ENCODE measurements around the gene SNX7.

The SNX7 gene

DNA sequence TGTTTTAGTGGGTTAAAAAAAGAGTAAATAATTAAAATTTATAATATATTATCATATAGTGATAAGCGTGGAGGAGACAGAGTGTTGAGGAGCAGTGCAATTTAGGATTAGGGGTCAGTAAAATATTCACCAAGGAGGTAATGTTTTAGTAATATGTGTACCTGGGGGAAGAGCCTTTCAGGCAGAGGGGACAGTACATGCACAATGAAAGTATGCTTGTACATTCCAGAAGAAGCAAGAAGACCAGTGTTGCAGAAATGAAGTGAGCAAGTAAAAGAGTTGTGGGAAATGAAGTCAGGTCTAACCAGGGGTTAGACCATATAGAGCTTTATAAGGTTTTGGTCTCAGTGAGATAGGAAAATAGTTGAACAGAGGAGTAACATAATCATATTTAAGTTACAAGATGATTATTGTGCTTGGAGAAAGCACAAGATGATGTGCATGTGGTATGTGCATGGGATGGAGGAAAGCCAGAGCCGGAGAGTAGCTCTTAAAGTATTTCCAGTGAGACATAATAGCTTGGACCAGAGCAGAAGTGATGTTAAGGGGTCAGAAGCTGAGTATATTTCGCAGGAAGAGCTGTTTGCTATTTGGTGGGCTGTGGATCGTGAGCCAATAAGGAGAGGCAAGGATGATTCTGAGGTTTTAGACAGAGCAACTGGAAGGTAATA, 44.8 kb downstream of the SNX7 start:
- Histone ChIP-seq H3K4me3 (ENCODE audit: low read length) (no peak overlapping the region), H3K4me1 (ENCODE audit: low read length) (no peaks in the 10 kb centered on the region)
- no peak for TF ChIP-seq EZH2phosphoT487 (IDR thresholded peaks at IDR 0.05; ENCODE audit: low read depth)
- TF ChIP-seq, protein P1, sequence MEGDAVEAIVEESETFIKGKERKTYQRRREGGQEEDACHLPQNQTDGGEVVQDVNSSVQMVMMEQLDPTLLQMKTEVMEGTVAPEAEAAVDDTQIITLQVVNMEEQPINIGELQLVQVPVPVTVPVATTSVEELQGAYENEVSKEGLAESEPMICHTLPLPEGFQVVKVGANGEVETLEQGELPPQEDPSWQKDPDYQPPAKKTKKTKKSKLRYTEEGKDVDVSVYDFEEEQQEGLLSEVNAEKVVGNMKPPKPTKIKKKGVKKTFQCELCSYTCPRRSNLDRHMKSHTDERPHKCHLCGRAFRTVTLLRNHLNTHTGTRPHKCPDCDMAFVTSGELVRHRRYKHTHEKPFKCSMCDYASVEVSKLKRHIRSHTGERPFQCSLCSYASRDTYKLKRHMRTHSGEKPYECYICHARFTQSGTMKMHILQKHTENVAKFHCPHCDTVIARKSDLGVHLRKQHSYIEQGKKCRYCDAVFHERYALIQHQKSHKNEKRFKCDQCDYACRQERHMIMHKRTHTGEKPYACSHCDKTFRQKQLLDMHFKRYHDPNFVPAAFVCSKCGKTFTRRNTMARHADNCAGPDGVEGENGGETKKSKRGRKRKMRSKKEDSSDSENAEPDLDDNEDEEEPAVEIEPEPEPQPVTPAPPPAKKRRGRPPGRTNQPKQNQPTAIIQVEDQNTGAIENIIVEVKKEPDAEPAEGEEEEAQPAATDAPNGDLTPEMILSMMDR (IDR thresholded peaks at IDR 0.05; ENCODE audit: low read depth, low read length) = no peak

DNA sequence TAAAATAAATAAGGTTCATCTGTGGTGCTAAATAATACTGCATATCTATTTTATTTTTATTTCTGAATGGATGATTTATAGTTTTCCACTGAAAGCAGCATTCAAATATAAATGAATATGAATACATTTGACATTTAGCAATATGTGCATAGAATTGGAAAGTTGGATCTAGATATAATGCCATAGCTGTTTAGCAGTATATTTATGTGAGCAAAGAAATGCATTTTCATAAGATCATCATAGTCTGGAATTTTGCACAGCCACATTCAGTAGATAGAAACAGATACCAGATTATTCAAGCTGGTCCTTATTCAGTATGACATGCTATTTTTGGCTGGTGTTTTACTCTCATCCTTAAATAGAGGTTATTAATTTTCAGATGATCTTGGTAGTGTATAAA, 46.0 kb downstream of the SNX7 start:
- Histone ChIP-seq H3K27me3 (ENCODE audit: low read depth, low read length) (no peaks in the 10 kb centered on the region), H3K9ac (ENCODE audit: low read length) (no peak overlapping the region), H3K36me3 (replicated peaks; ENCODE audit: low read depth, low read length) (no peaks in the 10 kb centered on the region), H3K4me2 (ENCODE audit: low read length) (no peak overlapping the region), H3K4me3 (ENCODE audit: low read length) (no peak overlapping the region), H2AFZ (ENCODE audit: low read depth, low read length) (no peak overlapping the region), H3K9me3 (ENCODE audit: insufficient read depth, low read length) (no peaks in the 10 kb centered on the region), H4K20me1 (ENCODE audit: insufficient read depth, low read length) (no peaks in the 10 kb centered on the region), H3K4me1 (ENCODE audit: low read length) (no peaks in the 10 kb centered on the region), H3K79me2 (ENCODE audit: low read length) (no peaks in the 10 kb centered on the region), H3K27ac (ENCODE audit: low read length) (no peak overlapping the region)
- no peak for TF ChIP-seq EZH2phosphoT487 (IDR thresholded peaks at IDR 0.05; ENCODE audit: low read depth)
- TF ChIP-seq, protein P1 (IDR thresholded peaks at IDR 0.05; ENCODE audit: low read depth, low read length) = no peak

More for the DNA sequence above, 44.8 kb downstream of the SNX7 start:
- H2AFZ ChIP-seq (ENCODE audit: low read depth, low read length) = no peak overlapping the region
- H4K20me1 ChIP-seq (ENCODE audit: insufficient read depth, low read length) = no peaks in the 10 kb centered on the region
- no peaks in the 10 kb centered on the region for H3K9me3 ChIP-seq (ENCODE audit: insufficient read depth, low read length)
- H3K36me3 ChIP-seq (replicated peaks; ENCODE audit: low read depth, low read length) = no peaks in the 10 kb centered on the region
- H3K9ac ChIP-seq (ENCODE audit: low read length) = no peak overlapping the region
- no peaks in the 10 kb centered on the region for H3K27me3 ChIP-seq (ENCODE audit: low read depth, low read length)
- H3K4me2 ChIP-seq (ENCODE audit: low read length) = no peak overlapping the region
- no peaks in the 10 kb centered on the region for H3K79me2 ChIP-seq (ENCODE audit: low read length)
- no peak overlapping the region for H3K27ac ChIP-seq (ENCODE audit: low read length)

DNA sequence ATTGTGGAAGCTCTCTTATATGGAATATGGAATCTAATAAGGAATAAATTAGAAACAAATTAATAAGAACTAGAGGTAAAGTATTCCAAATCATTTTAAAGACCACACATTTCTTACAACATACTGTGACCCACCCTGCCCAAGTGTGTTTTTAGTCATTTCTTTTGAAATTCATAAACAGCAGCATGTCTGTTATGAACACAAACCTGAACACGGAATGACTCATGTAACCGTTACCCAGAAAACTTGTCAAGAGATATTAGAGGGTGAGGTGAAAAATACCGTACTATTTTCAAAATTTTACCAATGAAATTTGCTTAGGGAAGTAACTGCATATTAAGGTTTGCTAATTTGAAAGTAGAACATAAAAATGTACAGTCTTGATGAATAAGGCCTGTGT, 48.4 kb downstream of the SNX7 start:
- Histone ChIP-seq H3K9me3 (ENCODE audit: insufficient read depth, low read length) (no peaks in the 10 kb centered on the region), H3K36me3 (replicated peaks; ENCODE audit: low read depth, low read length) (no peaks in the 10 kb centered on the region), H4K20me1 (ENCODE audit: insufficient read depth, low read length) (no peaks in the 10 kb centered on the region), H3K79me2 (ENCODE audit: low read length) (no peaks in the 10 kb centered on the region), H3K4me1 (ENCODE audit: low read length) (no peaks in the 10 kb centered on the region), H3K4me2 (ENCODE audit: low read length) (no peak overlapping the region), H3K27ac (ENCODE audit: low read length) (no peak overlapping the region), H3K4me3 (ENCODE audit: low read length) (no peak overlapping the region), H3K9ac (ENCODE audit: low read length) (no peak overlapping the region), H2AFZ (ENCODE audit: low read depth, low read length) (no peak overlapping the region), H3K27me3 (ENCODE audit: low read depth, low read length) (no peaks in the 10 kb centered on the region)
- TF ChIP-seq EZH2phosphoT487 (IDR thresholded peaks at IDR 0.05; ENCODE audit: low read depth) = no peak
- TF ChIP-seq, protein P1 (IDR thresholded peaks at IDR 0.05; ENCODE audit: low read depth, low read length) = no peak

DNA sequence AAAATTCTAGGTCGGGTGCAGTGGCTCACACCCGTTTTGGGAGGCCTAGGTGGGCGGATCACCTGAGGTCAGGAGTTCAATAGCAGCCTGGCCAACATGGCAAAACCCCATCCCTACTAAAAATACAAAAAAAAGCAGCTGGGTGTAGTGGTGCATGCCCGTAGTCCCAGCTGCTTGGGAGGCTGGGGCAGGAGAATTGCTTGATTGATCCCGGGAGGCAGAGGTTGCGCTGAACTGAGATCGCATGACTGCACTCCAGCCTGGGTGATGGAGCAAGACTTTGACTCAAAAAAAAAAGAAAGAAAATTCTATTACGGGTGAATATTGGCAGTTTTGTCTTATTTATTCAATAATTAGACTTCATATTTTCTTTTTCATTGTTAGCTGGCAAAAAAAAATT, 62.1 kb downstream of the SNX7 start:
- no peak overlapping the region for H2AFZ ChIP-seq (ENCODE audit: low read depth, low read length)
- H3K4me3 ChIP-seq (ENCODE audit: low read length) = no peak overlapping the region
- H3K4me1 ChIP-seq (ENCODE audit: low read length) = no peaks in the 10 kb centered on the region
- no peak overlapping the region for H3K4me2 ChIP-seq (ENCODE audit: low read length)
- H4K20me1 ChIP-seq (ENCODE audit: insufficient read depth, low read length) = no peaks in the 10 kb centered on the region
- no peaks in the 10 kb centered on the region for H3K27me3 ChIP-seq (ENCODE audit: low read depth, low read length)
- no peak overlapping the region for H3K9ac ChIP-seq (ENCODE audit: low read length)
- TF ChIP-seq, protein P1 (IDR thresholded peaks at IDR 0.05; ENCODE audit: low read depth, low read length) = no peak
- TF ChIP-seq EZH2phosphoT487 (IDR thresholded peaks at IDR 0.05; ENCODE audit: low read depth) = no peak
- H3K9me3 ChIP-seq (ENCODE audit: insufficient read depth, low read length) = no peaks in the 10 kb centered on the region
- no peaks in the 10 kb centered on the region for H3K79me2 ChIP-seq (ENCODE audit: low read length)
- H3K36me3 ChIP-seq (replicated peaks; ENCODE audit: low read depth, low read length) = no peaks in the 10 kb centered on the region
- H3K27ac ChIP-seq (ENCODE audit: low read length) = no peak overlapping the region

All from OCI-LY3 (cell line).